Activated CD8-positive, alpha-beta memory T cell treated with anti-CD3 and anti-CD28 coated beads, Interleukin-2, amount 10 ng/mL, durations not matched to agents 7 days and 5 days (primary cell): ENCODE data around the gene GABRB2. TPM values are rescaled to one million over a fixed set of nuclear protein-coding genes. Genes with fewer than 3 reads are reported as not detected.
"Not testable (repeated sequence)": the region's sequence is repeated elsewhere in the genome, so short reads cannot be mapped to it uniquely, and the experiment has no call there.

ENCODE experiments used
- ATAC-seq: fragments of 150-1000 bp; cut with Tn5 transposase; one replicate; pipeline ENCODE4 v1.10.0; 2021; ENCODE audit warnings: moderate library complexity
- CTCF ChIA-PET: fragments of 350-600 bp; sonication (Branson Sonifier 250); formaldehyde crosslinking; loops from one replicate; lab custom pipeline; 2021; ENCODE audit warnings: antibody characterized with exemption; lab: Charles Lee
- DNase-seq: peaks from one replicate; pipeline ENCODE4 v3.0.0-alpha.2; 2020
- H3K27ac Mint-ChIP-seq: one replicate; pipeline ENCODE4 v1.8.0; 2021; ENCODE audit warnings: mild to moderate bottlenecking, mixed read lengths
- H3K27me3 Mint-ChIP-seq: one replicate; pipeline ENCODE4 v1.8.0; 2021; ENCODE audit warnings: mixed read lengths
- H3K36me3 Mint-ChIP-seq: one replicate; pipeline ENCODE4 v1.8.0; 2021; ENCODE audit warnings: mild to moderate bottlenecking, mixed read lengths
- H3K4me1 Mint-ChIP-seq: one replicate; pipeline ENCODE4 v1.8.0; 2021; ENCODE audit warnings: mixed read lengths
- H3K4me3 Mint-ChIP-seq: one replicate; pipeline ENCODE4 v1.8.0; 2021; ENCODE audit warnings: mild to moderate bottlenecking, moderate library complexity, mixed read lengths
- H3K9me3 Mint-ChIP-seq: one replicate; pipeline ENCODE4 v1.8.0; 2022; ENCODE audit warnings: low read depth, mixed read lengths
- total RNA-seq, 2 experiments: library from RNA; stranded (reverse); gene quantifications; one replicate each; pipeline ENCODE4 v1.2.3, GENCODE V29; 2021

The GABRB2 gene
- total RNA-seq, 2 experiments from 2014 or later: not detected

DNA sequence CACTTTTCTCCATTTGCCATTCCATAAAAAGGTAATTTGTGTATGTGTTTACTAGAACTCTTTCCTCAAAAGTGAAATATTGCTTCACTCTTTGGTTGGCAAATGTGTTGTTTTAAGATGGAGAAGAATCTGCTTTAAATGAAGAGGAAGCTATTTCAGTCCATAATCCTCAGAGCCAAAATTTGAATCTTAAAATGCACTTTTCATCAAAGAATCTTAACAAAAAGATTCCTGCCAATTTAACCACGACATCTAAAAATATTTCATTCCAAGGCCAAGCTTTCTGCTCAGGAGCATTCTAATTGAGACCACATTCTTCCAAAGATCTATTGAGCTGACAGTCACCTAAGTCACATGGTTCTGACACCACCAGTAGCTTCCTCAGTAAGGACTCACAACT is 7.5 kb downstream of the GABRB2 start:
- no peak overlapping the region for H3K27ac Mint-ChIP-seq
- CTCF ChIA-PET: no interaction called here
- DNase-seq (no peak), ATAC-seq (no peak)
- H3K9me3 Mint-ChIP-seq: peaks cover 2% of the 10 kb centered on the region
- no peaks in the 10 kb centered on the region for H3K4me1 Mint-ChIP-seq
- H3K4me3 Mint-ChIP-seq: no peak overlapping the region
- no peaks in the 10 kb centered on the region for H3K36me3 Mint-ChIP-seq
- no peaks in the 10 kb centered on the region for H3K27me3 Mint-ChIP-seq

DNA sequence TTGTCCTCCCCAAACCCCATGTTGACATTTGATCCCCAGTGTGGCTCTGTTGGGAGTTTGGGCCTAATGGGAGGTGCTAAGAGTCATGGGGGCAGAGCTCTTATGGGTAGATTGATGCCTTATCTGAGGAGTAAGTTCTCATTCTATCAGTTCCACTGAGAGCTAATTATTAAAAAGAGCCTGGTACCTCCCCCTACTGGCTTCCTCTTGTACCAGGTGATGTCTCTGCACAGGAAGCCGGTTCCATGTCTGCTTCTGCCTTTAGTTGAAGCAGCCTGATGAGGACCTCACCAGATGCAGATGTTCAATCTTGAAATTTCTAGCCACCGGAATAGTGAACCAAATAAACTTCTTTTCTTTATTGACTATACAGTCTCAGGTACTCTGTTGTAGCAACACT is 10.8 kb downstream of the GABRB2 start:
- Mint-ChIP-seq H3K4me1 (no peaks in the 10 kb centered on the region), H3K36me3 (no peaks in the 10 kb centered on the region), H3K27me3 (no peaks in the 10 kb centered on the region), H3K9me3 (peaks cover 2% of the 10 kb centered on the region), H3K27ac (no peak overlapping the region), H3K4me3 (no peak overlapping the region)
- DNase-seq (no peak), ATAC-seq (no peak)
- CTCF ChIA-PET: no interaction called here

DNA sequence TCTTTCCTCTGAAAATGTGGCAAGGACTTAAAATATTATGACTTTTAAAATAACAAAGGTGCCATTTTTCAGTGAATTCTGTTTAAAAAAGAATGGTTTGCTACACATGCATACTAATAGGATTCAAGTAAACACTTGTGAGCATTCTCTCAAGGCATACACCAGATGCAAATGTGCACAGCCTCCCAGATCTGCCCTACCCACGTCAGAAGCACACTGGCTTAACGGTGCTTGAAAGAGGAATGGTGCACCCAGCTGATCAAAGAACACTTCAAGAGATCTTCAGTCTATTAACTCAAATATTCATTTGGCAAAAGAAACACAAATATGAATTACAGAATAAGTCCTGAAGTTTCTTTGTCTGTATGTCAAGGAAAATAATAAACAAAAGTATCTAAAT is 15.8 kb downstream of the GABRB2 start:
- H3K36me3 Mint-ChIP-seq: no peaks in the 10 kb centered on the region
- DNase-seq: no peak
- H3K4me3 Mint-ChIP-seq: no peak overlapping the region
- H3K4me1 Mint-ChIP-seq: no peaks in the 10 kb centered on the region
- H3K27ac Mint-ChIP-seq: no peak overlapping the region
- H3K9me3 Mint-ChIP-seq: no peaks in the 10 kb centered on the region
- no peaks in the 10 kb centered on the region for H3K27me3 Mint-ChIP-seq
- CTCF ChIA-PET: no interaction called here
- no peak for ATAC-seq

DNA sequence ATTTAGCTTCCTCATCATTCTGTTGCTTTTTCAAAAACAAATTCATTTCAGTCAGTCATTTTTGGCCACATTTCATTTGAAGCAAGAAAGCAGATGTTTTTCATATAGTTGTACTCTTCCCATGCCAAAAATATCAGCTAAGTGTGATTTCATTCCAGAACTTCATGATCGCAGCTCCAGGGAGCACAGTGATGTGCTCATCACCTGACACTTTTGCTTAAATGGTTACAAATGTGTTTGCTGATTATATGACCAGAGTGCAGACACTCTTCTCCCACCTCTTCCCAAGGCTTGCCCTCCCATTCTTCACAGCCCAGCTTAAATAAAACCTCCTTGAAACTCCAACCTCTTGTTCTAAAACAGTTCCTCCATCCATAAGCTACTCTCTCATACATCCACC is 32.6 kb downstream of the GABRB2 start:
- Mint-ChIP-seq H3K36me3 (no peaks in the 10 kb centered on the region), H3K27me3 (no peaks in the 10 kb centered on the region), H3K9me3 (peaks cover 6% of the 10 kb centered on the region), H3K4me1 (no peaks in the 10 kb centered on the region), H3K4me3 (no peak overlapping the region), H3K27ac (no peak overlapping the region)
- ATAC-seq: no peak
- CTCF ChIA-PET: no interaction called here
- DNase-seq: no peak

DNA sequence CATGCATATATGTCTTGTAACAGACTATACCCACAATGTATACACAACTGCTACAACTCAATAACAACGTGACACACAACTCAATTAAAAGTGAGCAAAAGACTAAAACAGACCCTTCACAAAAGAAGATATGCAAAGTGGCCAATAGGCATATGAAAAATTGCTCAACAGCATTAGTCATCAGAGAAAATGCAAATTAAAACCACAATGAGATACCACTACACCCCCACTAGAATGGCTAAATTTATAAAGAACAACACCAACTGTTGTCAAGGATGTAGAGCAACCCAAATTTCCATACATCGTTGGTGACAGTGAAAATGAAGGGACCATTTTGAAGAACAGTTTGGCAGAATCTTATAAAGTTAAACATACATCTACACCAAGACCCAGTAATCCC is 38.9 kb downstream of the GABRB2 start:
- Mint-ChIP-seq H3K36me3 (no peaks in the 10 kb centered on the region), H3K4me1 (no peaks in the 10 kb centered on the region), H3K9me3 (peaks cover 7% of the 10 kb centered on the region), H3K27ac (no peak overlapping the region), H3K4me3 (no peak overlapping the region), H3K27me3 (no peaks in the 10 kb centered on the region)
- DNase-seq (no peak), ATAC-seq (no peak)
- CTCF ChIA-PET: no interaction called here

DNA sequence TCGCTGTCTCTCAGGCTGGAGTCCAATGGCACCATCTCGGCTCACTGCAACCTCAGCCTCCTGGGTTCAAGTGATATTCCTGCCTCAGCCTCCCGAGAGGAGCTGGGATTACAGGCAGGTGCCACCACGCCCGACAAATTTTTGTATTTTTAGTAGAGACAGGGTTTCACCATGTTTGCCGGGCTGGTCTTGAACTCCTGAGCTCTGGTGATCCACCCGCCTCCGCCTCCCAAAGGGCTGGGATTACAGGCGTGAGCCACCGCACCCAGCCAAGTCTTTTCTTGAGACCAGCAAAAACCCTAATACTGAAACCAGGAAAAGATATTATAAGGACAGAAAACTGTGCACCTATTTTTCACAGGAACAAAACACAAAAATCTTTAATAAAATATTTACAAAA is 41.4 kb downstream of the GABRB2 start:
- DNase-seq, CTCF ChIA-PET, H3K4me1 Mint-ChIP-seq, H3K27me3 Mint-ChIP-seq, H3K27ac Mint-ChIP-seq, H3K36me3 Mint-ChIP-seq, H3K9me3 Mint-ChIP-seq, H3K4me3 Mint-ChIP-seq, ATAC-seq: not testable (repeated sequence)

DNA sequence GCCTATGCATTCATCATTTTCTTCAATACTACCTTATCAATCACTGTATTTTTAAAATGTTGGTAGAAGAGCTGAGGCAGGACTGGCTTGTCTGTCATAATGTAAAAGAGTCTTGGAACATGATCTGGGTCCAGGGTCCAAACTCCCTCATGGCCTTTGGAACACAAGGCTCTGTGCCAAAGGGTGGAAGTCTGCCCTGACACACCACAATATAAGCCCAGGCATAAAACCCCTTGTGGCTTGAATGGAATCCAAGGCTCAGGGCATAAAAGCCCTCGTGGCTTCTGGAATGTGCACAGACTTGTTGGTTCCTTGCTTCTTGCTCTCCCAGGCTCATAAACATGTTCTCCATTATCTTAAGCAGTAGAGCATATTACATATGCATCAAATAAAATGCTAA is 48.0 kb downstream of the GABRB2 start:
- Mint-ChIP-seq H3K9me3 (peaks cover 5% of the 10 kb centered on the region), H3K27ac (no peak overlapping the region), H3K36me3 (no peaks in the 10 kb centered on the region), H3K4me3 (no peak overlapping the region), H3K4me1 (no peaks in the 10 kb centered on the region), H3K27me3 (no peaks in the 10 kb centered on the region)
- CTCF ChIA-PET: no interaction called here
- ATAC-seq (no peak), DNase-seq (no peak)

DNA sequence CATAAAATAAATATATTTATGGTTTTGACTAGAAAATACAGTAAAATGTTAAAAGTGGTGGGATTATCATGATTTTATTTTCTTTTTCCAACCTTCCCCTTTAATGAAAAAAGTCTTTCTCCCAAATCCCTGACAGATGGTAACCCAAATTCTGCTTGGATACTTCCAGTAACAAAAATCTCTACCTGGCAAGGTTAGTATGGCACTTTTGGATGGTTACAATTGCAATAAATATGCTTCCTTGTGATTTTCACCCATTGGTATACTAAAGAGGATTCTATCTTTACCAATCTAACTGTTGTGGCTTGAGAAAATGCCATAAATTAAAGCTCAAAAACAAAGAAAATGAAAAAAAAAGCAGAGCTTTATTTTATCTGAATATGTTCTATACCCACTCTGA is 62.8 kb downstream of the GABRB2 start:
- ATAC-seq (no peak), DNase-seq (no peak)
- no peaks in the 10 kb centered on the region for H3K27me3 Mint-ChIP-seq
- CTCF ChIA-PET: no interaction called here
- no peak overlapping the region for H3K4me3 Mint-ChIP-seq
- H3K9me3 Mint-ChIP-seq: no peaks in the 10 kb centered on the region
- no peak overlapping the region for H3K27ac Mint-ChIP-seq
- H3K36me3 Mint-ChIP-seq: no peaks in the 10 kb centered on the region
- H3K4me1 Mint-ChIP-seq: no peaks in the 10 kb centered on the region

DNA sequence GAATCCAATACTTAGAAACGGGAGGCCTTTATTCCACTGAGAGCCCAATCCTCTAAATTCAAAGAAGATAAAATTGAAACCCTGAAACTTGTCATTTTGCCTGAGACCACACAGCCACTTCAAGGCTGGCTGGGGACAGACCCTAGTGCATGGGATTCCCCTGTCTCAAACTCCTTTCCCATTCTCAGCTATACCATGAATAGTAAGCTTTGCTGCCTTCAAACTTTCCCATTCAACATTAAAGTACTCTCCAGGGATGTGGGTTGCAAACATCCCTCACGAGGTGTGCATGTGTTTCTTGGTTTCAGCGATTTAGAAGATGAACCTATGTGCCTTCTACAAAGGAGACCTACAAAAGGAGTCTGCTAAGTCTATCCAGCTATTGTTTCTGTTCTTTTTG is 64.6 kb downstream of the GABRB2 start:
- no peak for ATAC-seq
- Mint-ChIP-seq H3K4me1 (no peaks in the 10 kb centered on the region), H3K27ac (no peak overlapping the region), H3K4me3 (no peak overlapping the region), H3K36me3 (no peaks in the 10 kb centered on the region), H3K27me3 (no peaks in the 10 kb centered on the region), H3K9me3 (no peaks in the 10 kb centered on the region)
- CTCF ChIA-PET: no interaction called here
- DNase-seq: no peak

DNA sequence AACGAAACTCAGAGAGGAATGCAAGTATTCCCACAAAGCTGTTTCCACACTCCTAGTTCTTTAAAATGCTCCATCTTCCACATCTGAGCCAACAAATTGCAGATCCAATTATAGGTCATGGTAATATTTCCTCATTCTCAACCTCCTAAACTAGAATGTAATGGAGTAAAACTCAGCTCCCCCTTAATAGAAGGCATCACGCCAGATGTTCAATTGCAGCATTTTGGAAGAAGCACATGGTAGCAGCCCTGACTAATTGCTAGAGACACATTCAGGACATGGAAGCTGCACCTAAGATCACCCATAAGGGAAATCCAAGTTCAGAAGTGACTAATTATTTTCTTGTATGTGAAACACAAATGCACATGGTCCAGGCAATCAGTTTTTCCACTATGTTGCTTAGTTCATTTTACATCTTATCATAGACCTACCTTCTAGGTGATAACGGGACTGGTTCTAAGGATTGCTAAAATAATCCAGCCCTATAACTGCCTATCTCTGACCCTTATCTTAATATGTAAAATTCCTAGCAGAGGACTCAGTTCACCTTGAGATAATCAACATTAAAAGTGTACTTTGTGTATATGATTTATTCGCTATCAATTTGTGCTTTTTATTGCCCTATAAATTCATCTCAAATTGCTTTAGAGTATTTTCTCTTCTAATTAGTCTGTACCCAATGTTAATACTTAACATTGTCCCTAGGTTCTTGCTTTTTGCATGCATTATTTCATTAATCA is 75.1 kb downstream of the GABRB2 start:
- H3K9me3 Mint-ChIP-seq: peaks cover 8% of the 10 kb centered on the region
- ATAC-seq (no peak), DNase-seq (no peak)
- H3K4me1 Mint-ChIP-seq: no peaks in the 10 kb centered on the region
- H3K27me3 Mint-ChIP-seq: no peaks in the 10 kb centered on the region
- H3K36me3 Mint-ChIP-seq: no peaks in the 10 kb centered on the region
- H3K27ac Mint-ChIP-seq: no peak overlapping the region
- CTCF ChIA-PET: no interaction called here
- no peak overlapping the region for H3K4me3 Mint-ChIP-seq

DNA sequence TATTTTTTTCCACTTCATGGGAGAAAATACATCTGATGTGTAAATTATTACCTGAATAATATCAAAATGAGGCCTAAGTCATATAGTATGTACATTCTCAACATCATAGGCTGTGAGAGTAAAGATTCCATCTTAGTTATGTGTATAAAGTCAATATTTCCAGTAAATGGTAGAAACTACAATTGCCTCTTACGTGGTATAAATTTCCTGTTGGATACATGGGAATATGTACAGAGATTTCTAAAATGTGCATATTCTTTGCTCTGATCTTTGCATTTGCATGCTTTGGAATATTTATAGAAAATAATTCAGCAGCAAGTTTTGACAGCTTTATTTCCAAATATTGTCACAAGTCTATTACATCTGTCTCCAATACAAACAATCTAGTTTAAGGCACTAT is 78.8 kb downstream of the GABRB2 start:
- Mint-ChIP-seq H3K36me3 (no peaks in the 10 kb centered on the region), H3K27me3 (no peaks in the 10 kb centered on the region), H3K9me3 (peaks cover 3% of the 10 kb centered on the region), H3K4me1 (no peaks in the 10 kb centered on the region), H3K27ac (no peak overlapping the region), H3K4me3 (no peak overlapping the region)
- CTCF ChIA-PET: no interaction called here
- DNase-seq: no peak
- ATAC-seq: no peak

DNA sequence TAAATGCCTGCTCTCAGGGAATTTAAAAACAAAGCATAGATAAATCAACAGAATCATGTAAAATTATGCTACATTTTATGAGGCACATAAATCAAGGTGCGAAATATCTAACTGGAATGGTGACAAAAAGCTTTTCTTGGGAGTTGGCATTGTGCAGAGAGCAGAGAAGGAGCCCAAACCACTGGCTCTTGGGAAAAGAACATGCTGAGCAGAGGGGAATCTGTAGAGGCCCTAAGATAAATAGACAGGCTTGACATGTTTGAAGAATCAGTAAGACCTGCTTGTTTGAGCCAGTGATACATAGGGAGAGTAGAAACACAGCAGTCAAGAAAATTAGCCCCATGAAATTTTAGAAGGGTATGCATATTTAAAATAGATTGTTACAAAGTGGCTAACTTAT is 85.8 kb downstream of the GABRB2 start:
- Mint-ChIP-seq H3K27me3 (no peaks in the 10 kb centered on the region), H3K36me3 (no peaks in the 10 kb centered on the region)

DNA sequence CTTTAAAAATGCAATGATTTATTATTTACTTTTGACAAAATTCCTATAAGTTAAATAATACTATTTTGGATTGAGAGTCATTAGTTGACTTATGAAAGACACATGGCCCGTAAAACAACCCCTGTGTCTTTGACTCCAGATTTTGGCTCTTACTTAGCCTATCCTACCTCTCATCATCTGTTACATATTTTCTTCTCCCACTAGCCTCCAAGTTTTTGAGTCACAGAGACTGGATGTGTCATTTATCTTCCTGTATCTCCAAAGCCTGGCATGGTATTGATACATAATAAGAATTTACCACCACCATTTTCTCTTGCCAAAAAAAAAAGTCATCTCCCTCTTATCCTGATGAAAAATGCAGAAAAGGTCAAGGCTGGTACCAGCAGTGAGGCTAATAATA is 99.9 kb downstream of the GABRB2 start:
- DNase-seq (no peak), ATAC-seq (no peak)
- Mint-ChIP-seq H3K27me3 (no peaks in the 10 kb centered on the region), H3K9me3 (no peaks in the 10 kb centered on the region), H3K27ac (no peak overlapping the region), H3K36me3 (no peaks in the 10 kb centered on the region), H3K4me1 (no peaks in the 10 kb centered on the region), H3K4me3 (no peak overlapping the region)
- CTCF ChIA-PET: no interaction called here

More for the DNA sequence above, 85.8 kb downstream of the GABRB2 start:
- no peak for DNase-seq
- no peaks in the 10 kb centered on the region for H3K4me1 Mint-ChIP-seq
- no peak for ATAC-seq
- no peaks in the 10 kb centered on the region for H3K9me3 Mint-ChIP-seq
- no peak overlapping the region for H3K27ac Mint-ChIP-seq
- no peak overlapping the region for H3K4me3 Mint-ChIP-seq
- CTCF ChIA-PET: no interaction called here

DNA sequence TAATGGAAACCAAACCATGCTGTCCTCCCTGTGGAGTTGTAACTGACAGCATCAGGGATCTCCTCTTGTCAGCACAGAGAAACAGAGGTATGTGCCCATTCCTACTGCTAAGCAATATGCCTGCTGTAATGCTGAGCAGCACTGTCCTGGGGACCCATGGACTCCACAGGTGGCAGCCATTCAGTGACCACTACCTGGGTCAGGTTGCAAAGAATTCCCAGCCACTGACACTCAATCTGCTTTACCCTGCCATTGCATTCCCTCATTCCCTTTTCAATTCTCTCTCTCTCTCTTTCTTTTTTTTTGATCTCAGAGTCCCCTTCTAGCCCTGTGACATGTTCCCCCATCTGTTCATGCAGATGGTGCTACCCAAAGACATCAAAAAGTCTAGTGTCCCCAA is 104.1 kb downstream of the GABRB2 start:
- Mint-ChIP-seq H3K9me3 (peaks cover 2% of the 10 kb centered on the region), H3K4me3 (no peak overlapping the region), H3K4me1 (no peaks in the 10 kb centered on the region), H3K27me3 (no peaks in the 10 kb centered on the region), H3K27ac (no peak overlapping the region), H3K36me3 (no peaks in the 10 kb centered on the region)
- DNase-seq (no peak), ATAC-seq (no peak)
- CTCF ChIA-PET: no interaction called here

DNA sequence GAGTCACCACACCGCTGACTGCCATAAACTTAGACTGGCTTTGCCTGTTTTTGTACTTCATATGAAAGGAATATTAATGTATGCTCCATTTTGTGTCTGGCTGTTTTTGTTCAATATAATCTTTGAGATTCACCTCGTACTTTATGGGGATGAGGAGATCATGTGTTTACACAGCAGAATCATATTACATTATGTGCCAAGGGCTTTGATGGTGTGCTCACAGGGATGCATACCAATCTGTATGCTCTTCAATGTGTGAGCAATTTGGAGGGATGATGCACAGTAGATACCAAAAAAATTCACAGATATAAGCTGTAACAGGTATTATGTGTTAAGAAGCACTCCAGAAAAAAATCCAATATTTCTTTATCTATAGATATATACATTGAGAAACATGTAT is 113.7 kb downstream of the GABRB2 start:
- DNase-seq (no peak), ATAC-seq (no peak)
- CTCF ChIA-PET: no interaction called here
- H3K4me3 Mint-ChIP-seq: no peak overlapping the region
- H3K36me3 Mint-ChIP-seq: no peaks in the 10 kb centered on the region
- peaks cover 2% of the 10 kb centered on the region for H3K9me3 Mint-ChIP-seq
- no peaks in the 10 kb centered on the region for H3K27me3 Mint-ChIP-seq
- H3K4me1 Mint-ChIP-seq: no peaks in the 10 kb centered on the region
- no peak overlapping the region for H3K27ac Mint-ChIP-seq
